Fibroblast of the aortic adventitia (primary cell): ENCODE measurements around the gene SLC35E1. TPM values are rescaled to one million over a fixed set of nuclear protein-coding genes. Genes with fewer than 3 reads are reported as not detected.

Experiments used
- DNase-seq: peaks from one replicate; pipeline ENCODE4 v3.0.0-alpha.2; 2010; ENCODE audit warnings: low read depth
- H3K4me3 ChIP-seq: 2 replicates; pipeline ENCODE4 v1.5.1; 2011; ENCODE audit warnings: low read depth, mild to moderate bottlenecking, control low read depth, low read length, moderate library complexity
- total RNA-seq: library from RNA; depleted of rRNA; stranded (reverse); fragments of >200 nt; gene quantifications from 2 replicates; pipeline ENCODE4 v1.2.3, GENCODE V29; 2012; ENCODE audit warnings: low replicate concordance
- TF ChIP-seq, protein P1 (sequence below): IDR thresholded peaks from 2 replicates; pipeline ENCODE4 v1.5.1; 2011; ENCODE audit warnings: mild to moderate bottlenecking, low read length, control low read depth, inconsistent platforms; ENCODE audit not compliant: insufficient read depth

Gene SLC35E1
- total RNA-seq, 1 donor = 30.4 TPM

DNA sequence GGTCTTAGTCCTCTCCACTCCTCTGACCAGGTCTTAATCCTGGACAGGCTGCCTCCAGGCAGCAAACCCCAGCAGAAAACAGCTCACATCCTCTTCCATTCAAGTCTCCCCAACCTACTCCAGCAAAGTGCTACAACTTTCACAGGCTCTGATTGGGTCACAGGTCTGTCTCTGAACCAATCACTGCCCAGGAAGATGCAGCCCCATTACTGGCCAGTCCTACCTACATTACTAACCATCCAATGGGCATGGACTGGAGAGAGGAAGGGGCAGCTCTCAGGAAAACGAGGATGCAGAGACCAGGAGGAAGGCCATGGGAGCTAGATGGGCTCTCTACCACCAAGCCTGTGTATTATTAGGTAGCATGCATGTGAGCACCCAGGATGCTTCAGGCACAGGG is 43.6 kb upstream of the SLC35E1 start:
- no peak for DNase-seq
- H3K4me3 ChIP-seq = no peak overlapping the region
- TF ChIP-seq, protein P1, sequence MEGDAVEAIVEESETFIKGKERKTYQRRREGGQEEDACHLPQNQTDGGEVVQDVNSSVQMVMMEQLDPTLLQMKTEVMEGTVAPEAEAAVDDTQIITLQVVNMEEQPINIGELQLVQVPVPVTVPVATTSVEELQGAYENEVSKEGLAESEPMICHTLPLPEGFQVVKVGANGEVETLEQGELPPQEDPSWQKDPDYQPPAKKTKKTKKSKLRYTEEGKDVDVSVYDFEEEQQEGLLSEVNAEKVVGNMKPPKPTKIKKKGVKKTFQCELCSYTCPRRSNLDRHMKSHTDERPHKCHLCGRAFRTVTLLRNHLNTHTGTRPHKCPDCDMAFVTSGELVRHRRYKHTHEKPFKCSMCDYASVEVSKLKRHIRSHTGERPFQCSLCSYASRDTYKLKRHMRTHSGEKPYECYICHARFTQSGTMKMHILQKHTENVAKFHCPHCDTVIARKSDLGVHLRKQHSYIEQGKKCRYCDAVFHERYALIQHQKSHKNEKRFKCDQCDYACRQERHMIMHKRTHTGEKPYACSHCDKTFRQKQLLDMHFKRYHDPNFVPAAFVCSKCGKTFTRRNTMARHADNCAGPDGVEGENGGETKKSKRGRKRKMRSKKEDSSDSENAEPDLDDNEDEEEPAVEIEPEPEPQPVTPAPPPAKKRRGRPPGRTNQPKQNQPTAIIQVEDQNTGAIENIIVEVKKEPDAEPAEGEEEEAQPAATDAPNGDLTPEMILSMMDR = no peak

DNA sequence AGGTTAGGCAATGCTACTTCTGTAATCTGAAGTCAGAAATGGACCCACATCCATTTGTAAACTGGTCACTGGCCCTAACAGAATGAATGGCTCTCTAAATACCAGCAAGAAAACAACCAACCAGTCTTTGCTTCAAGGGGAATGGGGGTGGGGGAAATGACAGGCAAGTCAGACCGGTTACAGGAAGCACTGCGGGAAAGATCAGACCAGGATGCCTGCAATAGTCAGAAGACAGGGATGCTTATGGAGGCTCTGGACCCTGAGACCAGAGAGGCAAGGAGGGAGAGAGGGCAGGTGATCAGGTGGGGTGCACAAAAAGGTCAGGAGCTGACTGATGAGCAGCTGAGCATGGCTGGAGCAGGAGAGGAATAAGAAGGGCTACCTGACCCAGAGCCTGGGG is 42.7 kb upstream of the SLC35E1 start:
- TF ChIP-seq, protein P1 = no peak
- H3K4me3 ChIP-seq = no peak overlapping the region
- DNase-seq = no peak

DNA sequence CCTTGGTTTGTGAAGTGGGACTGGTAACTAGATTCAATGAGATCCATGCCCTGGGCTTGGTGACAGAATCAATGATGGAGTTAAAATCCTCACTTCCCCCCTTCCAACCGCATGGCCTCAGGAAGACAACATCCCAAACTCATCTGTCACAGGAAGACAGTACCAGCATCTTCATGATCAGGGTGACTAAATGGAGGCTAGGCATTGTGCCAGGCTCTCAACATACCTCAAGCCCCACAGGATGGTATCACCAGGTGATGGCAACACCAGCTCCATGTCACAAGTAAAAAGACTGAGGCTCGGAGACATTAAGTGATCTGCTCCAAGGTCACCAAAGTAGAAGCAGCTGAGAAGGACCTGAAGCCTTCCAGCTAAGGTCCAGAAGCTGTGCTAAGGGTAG is 41.6 kb upstream of the SLC35E1 start:
- H3K4me3 ChIP-seq = no peak overlapping the region
- TF ChIP-seq, protein P1 = no peak
- DNase-seq = no peak

DNA sequence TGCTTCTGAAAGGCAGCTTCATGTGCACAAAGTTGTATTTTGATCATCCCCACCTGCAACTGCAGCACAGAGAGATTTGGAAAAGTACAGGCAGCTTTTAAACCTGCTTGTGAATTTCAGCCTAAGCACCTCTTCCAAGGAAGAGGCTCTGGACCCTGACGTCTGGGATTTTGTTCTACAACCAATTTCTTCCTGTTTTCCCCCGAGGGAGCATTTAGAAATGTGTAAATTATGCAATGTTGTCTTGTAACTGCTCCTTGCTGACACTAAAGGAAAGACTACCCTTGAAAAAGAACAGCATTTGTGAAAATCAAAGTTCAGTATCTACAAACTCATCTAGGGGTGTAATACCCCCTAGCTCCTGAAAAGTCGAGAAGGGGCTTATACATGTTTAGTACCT is 40.4 kb upstream of the SLC35E1 start:
- peak; percentile 4 for DNase-seq
- TF ChIP-seq, protein P1 = no peak
- no peak overlapping the region for H3K4me3 ChIP-seq

DNA sequence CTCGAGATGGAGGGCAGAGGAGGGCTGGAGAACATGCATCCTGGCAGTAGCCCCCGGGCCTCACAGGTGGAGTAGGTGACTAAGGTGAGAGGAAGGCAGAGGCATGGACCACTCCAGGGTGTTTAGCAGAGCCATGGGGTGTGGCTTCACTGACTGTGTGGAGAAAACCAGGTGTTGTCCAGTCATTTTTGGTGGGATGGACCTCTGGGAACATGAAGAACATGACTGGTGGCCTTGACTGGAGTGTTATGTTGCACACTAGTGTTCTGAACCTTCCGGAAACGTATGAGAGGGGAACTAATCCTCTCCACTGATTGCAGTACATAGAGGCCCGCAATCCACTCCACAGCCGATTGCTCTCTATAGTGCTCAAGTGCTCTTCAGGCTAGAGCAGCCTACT is 38.9 kb upstream of the SLC35E1 start:
- TF ChIP-seq, protein P1 = no peak
- no peak overlapping the region for H3K4me3 ChIP-seq
- no peak for DNase-seq

DNA sequence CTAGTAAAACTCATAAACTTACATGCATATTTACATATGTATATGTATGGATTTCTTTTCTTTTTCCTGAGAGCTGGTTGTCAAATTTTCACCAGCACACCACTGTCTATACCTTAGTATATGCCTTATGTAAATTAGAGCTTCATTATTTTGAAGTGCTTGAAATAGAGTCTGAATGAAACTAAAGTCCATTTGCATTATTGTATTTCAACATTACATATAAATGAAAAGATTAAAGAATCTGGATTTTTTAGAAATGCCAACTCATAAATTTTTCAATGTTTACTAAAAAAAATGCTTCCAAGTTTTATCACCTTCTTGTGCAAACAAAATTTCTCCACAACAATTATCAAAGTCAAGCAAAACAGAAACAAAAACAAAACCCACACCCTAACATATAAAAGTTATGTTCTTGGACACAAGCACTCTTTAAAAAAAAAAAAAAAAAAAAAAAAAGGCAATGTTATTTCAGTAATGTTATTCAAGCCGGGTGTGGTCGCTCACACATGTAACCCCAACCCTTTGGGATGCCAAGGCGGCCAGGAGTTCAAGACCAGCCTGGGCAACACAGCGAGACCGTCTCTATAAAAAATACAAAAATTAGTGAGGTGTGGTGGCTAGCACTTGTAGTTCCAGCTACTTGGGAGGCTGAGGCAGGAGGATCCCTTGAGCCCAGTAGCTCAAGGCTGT is 37.4 kb upstream of the SLC35E1 start:
- TF ChIP-seq, protein P1 = no peak
- H3K4me3 ChIP-seq = no peak overlapping the region
- DNase-seq = no peak

DNA sequence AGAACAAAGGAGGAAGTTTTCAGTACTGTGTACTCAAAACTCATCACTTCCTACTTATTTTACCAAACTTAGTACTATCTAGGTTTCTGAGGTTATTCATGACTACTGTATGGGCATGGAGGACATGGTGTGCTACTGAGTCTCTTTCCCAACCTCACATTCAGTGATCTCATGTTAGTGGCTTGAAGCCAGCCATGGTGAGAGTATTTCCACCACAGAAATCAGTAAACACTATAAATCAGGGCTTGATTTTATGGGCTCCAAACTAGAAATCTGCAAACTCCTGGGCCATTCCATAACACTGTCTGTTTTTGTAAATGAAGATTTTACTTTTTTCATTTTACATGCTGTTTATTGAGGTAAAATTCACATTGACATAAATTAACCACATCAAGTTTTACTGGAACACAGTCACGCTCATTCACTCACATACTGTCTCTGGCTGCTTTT is 36.1 kb upstream of the SLC35E1 start:
- TF ChIP-seq, protein P1 = no peak
- DNase-seq = peak; percentile 84
- H3K4me3 ChIP-seq = no peak overlapping the region
